ENCODE measurements around the gene PRPF19.

Gene PRPF19

DNA sequence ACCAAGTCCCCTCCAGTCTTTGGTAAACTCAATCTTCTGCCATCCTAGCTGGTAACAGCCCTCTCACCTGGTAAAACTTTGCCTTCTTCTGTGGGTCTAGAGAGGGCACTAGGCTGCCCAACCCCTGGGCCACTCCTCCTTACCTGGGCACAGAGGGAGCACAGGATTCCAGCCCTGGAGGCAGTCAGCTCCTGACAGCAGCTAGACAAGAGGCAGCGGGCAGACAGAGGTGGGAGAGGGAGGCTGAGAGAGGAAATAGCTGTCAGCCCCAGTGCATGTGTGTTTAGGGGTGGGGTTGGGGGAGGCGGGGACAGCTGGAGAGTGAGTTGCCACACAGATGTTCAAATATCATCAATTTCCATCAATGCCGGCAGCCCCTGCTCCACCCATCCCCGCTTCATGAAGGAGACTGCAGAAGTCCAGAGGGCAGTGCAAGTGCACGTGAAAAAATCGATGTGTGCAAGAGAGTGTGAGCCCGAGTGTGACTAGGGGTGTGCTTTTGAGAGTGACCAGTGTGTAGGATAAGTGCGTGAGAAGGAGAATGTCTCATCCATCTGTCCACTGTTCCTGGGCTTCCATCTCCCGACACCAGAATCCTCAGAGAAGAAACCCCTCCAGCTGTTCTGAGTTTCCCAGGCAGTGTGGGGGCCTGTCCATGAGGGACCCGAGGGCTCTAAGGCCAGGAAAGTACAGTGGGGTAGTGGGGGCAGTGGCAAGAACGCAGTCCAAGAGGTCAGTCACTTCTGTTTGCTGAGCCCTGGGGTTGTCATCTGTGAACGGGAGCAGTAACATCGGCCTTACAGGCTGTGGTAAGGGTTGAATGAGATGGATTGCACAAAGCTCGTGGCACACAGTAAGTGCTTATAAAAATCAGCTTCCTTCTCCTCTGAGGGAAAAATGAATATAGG, 50.4 kb downstream of the PRPF19 start, which contains the start of gene PTGDR2:
PTGDR2 (minus strand) TSS at position 225 of the 908 bp plus-strand sequence. CDS start 2,228 bp downstream, outside the sequence.
- H3K9me3 ChIP-seq (ENCODE audit: control extremely low read depth in 1 of 5, control insufficient read depth in 4 of 5, insufficient read depth in 2 of 5, low read depth in 1 of 5, low read length in 4 of 5), result no peaks in the 10 kb centered on the region
- CTCF ChIA-PET, result interaction anchor here (0.6 to 1.7 kb wide), 11 partner anchors 9 to 81 kb away, joined by 3 to 11 read pairs (median 4); no protein-coding TSS in a partner anchor
- H3K27ac ChIP-seq (ENCODE audit: insufficient read depth in 1 of 2, low read depth in 1 of 2, low read length in 2 of 2, poor library complexity in 1 of 2, severe bottlenecking in 2 of 2), result peak within 1 kb of the TSS in 1 of 2 experiments; percentile 43
- WGBS (ENCODE audit: insufficient coverage), result 34% methylated on average over 11 of the region's 14 CpGs
- DNase-seq, result peak in 2 of 3 donors; percentile 50 to 57
- peaks cover 0 to 22% (median 14%) of the 10 kb centered on the region in 4 experiments for H3K36me3 ChIP-seq (ENCODE audit: control insufficient read depth in 4 of 4, insufficient read depth in 4 of 4, low read length in 3 of 4)
- POLR2A ChIA-PET, result interaction anchor here (0.6 kb wide), 1 partner anchor 43 kb away, joined by 3 read pairs; no protein-coding TSS in a partner anchor
- H3K27me3 ChIP-seq (replicated peaks in 2 of 5; ENCODE audit: control insufficient read depth in 4 of 5, insufficient read depth in 5 of 5, low read length in 4 of 5), result no peaks in the 10 kb centered on the region
- H3K4me1 ChIP-seq (ENCODE audit: control extremely low read depth in 1 of 4, control insufficient read depth in 4 of 4, insufficient read depth in 4 of 4, low read length in 3 of 4), result peaks cover 8 to 56% (median 51%) of the 10 kb centered on the region in 4 experiments
- peak within 1 kb of the TSS in 5 of 7 experiments; percentile 17 to 44 (median 38) for H3K4me3 ChIP-seq (ENCODE audit: control insufficient read depth in 1 of 7, extremely low read depth in 1 of 7, insufficient read depth in 4 of 7, low read depth in 2 of 7, low read length in 6 of 7)

DNA sequence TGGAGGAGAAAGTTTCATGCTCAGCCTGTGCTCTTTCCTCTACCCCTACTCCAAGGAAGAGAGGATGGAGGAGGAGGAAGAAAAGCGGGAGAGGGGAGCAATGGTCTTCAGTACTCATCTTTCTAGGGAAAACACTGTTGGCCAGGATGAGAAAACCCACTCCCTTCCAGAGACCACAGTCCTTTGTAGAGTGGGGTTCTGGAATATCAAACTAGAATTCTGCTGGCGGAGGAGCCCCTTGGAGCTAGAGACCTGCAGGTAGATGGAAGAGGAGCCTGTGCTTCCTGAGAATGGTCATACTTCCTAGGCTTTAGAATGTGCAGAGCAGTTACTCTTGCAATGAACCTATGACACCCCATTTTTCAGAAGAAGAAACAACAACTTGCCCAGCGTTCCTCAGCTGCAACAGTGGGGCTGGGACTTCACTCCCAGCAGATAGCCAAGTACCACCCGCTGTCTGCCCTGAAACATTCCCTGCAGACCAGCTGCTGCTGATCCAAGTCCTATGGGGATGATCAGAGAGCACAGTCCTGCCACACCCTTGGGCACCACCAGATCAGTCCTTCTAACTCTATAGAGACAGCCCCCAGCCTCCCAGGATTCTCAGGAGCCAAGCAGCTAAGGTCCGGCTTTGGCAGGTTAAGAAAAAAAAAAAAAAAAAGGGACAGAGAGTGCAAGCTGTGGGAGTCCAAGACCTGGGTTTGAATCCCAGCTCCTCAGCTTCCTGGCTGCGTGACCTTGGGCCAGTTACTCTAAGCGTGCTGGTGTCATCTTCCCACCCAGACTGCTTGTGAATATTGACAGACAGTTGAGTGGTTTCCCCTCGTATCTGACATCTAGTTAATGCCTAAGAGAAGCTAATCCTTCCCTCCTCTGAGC, 51.3 kb downstream of the PRPF19 start:
- peak overlapping the region in 5 of 7 experiments; percentile 17 to 44 (median 38) for H3K4me3 ChIP-seq (ENCODE audit: control insufficient read depth in 1 of 7, extremely low read depth in 1 of 7, insufficient read depth in 4 of 7, low read depth in 2 of 7, low read length in 6 of 7)
- H3K27ac ChIP-seq (ENCODE audit: insufficient read depth in 1 of 2, low read depth in 1 of 2, low read length in 2 of 2, poor library complexity in 1 of 2, severe bottlenecking in 2 of 2), result peak overlapping the region in 1 of 2 experiments; percentile 43
- H3K4me1 ChIP-seq (ENCODE audit: control extremely low read depth in 1 of 4, control insufficient read depth in 4 of 4, insufficient read depth in 4 of 4, low read length in 3 of 4), result peaks cover 6 to 53% (median 49%) of the 10 kb centered on the region in 4 experiments
- CTCF ChIA-PET, result interaction anchor here (0.6 to 1.7 kb wide), 12 partner anchors 9 to 66 kb away, joined by 3 to 11 read pairs (median 4); no protein-coding TSS in a partner anchor
- H3K36me3 ChIP-seq (ENCODE audit: control insufficient read depth in 4 of 4, insufficient read depth in 4 of 4, low read length in 3 of 4), result peaks cover 0 to 31% (median 21%) of the 10 kb centered on the region in 4 experiments
- DNase-seq, result no peak
- POLR2A ChIA-PET, result interaction anchor here (0.6 kb wide), 1 partner anchor 44 kb away, joined by 3 read pairs; no protein-coding TSS in a partner anchor
- no peaks in the 10 kb centered on the region for H3K9me3 ChIP-seq (ENCODE audit: control extremely low read depth in 1 of 5, control insufficient read depth in 4 of 5, insufficient read depth in 2 of 5, low read depth in 1 of 5, low read length in 4 of 5)
- no peaks in the 10 kb centered on the region for H3K27me3 ChIP-seq (replicated peaks in 2 of 5; ENCODE audit: control insufficient read depth in 4 of 5, insufficient read depth in 5 of 5, low read length in 4 of 5)
- WGBS (ENCODE audit: insufficient coverage), result 65% methylated on average over 6 of the region's 8 CpGs

DNA sequence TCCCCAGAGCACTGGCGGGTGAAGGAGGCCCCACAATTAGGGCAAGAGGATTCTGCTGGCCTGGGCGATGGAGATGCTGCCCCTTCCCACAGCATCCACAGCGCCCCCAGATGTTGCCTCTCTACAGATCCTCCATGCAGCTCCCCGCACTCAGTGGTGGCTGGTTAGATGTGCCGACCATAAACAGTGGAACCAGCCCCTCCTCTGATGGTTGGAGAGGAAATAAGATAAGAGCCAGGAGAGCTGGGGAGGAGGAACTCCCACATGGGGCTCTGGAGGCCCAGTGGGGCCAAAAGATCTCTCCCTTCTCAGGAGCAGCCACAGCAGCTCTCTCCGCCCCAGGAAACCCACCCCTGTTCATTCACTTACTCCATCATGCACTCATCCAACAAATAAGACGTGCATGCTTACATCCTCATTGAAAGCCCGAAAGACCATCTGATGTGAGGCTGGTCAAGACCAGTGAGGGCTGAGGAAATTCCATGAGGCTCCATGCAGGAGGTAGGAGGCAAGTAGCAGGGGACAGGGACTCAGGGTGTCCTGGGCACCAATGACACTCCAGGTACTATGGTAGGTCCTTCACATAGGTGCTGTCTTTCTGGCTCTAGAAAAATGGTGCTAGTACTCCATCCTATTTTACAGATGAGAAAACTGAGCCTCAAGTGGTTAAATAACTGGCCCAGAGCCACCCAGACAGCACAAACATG, 52.1 kb downstream of the PRPF19 start:
- H3K27ac ChIP-seq (ENCODE audit: insufficient read depth in 1 of 2, low read depth in 1 of 2, low read length in 2 of 2, poor library complexity in 1 of 2, severe bottlenecking in 2 of 2), result peak overlapping the region in 1 of 2 experiments; percentile 46
- 4% methylated on average over 3 of the region's 8 CpGs for WGBS (ENCODE audit: insufficient coverage)
- ChIA-PET CTCF (interaction anchor here (0.6 to 1.7 kb wide), 8 partner anchors 11 to 67 kb away, joined by 3 to 4 read pairs (median 3); no protein-coding TSS in a partner anchor), POLR2A (interaction anchor here (1.2 kb wide), 1 partner anchor 16 kb away, joined by 3 read pairs; no protein-coding TSS in a partner anchor)
- H3K9me3 ChIP-seq (ENCODE audit: control extremely low read depth in 1 of 5, control insufficient read depth in 4 of 5, insufficient read depth in 2 of 5, low read depth in 1 of 5, low read length in 4 of 5), result no peaks in the 10 kb centered on the region
- H3K27me3 ChIP-seq (replicated peaks in 2 of 5; ENCODE audit: control insufficient read depth in 4 of 5, insufficient read depth in 5 of 5, low read length in 4 of 5), result no peaks in the 10 kb centered on the region
- DNase-seq, result peak in 2 of 3 donors; percentile 58 to 66
- peaks cover 5 to 49% (median 46%) of the 10 kb centered on the region in 4 experiments for H3K4me1 ChIP-seq (ENCODE audit: control extremely low read depth in 1 of 4, control insufficient read depth in 4 of 4, insufficient read depth in 4 of 4, low read length in 3 of 4)
- H3K4me3 ChIP-seq (ENCODE audit: control insufficient read depth in 1 of 7, extremely low read depth in 1 of 7, insufficient read depth in 4 of 7, low read depth in 2 of 7, low read length in 6 of 7), result peak overlapping the region in 5 of 7 experiments; percentile 1 to 66 (median 41)
- peaks cover 4 to 39% (median 26%) of the 10 kb centered on the region in 4 experiments for H3K36me3 ChIP-seq (ENCODE audit: control insufficient read depth in 4 of 4, insufficient read depth in 4 of 4, low read length in 3 of 4)

DNA sequence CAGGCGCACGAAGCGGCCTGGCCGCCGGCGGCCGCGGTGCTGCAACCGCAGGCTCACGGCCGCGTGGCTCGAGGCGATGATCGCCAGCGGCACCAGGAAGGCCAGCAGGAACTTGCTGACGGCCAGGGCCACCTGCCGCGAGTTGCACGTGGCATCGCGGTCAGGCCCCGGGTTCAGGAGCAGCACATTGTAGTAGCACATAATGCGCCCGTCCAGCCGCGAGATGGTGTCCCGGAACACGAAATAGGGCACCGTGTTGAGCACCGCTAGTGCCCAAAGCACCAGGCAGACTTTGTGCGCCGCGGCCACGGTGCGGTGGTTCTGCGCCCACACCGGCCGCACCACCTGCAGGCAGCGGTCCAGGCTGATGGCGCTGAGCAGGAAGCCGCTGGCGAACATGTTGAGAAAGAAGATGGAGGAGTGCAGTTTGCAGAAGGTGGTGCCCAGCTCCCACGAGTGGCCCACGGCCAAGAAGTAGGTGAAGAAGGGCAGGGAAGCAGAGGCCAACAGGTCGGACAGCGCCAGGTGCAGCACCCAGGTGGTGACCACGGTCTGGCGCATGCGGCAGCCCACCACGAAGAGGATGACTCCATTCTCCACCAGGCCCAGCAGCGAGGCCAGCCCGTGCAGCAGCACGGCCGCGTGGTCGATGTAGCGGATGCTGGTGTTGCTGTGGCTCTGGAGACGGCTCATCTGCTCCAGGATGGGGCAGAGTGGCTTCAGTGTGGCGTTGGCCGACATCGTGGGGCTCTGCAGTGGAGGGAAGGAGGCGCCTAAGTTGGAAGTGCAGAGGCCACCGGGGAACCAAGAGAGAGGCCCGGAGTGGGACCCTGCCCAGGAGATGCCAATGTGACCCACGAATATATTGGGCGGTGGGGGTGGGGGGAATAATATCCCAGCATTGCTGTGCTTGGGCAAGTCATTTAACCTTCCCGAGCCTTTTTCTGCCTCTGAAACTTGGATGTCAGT, 53.1 kb downstream of the PRPF19 start:
- DNase-seq, result no peak
- POLR2A ChIA-PET, result interaction anchor here (1.2 kb wide), 1 partner anchor 17 kb away, joined by 3 read pairs; no protein-coding TSS in a partner anchor
- Histone ChIP-seq H3K27ac (ENCODE audit: insufficient read depth in 1 of 2, low read depth in 1 of 2, low read length in 2 of 2, poor library complexity in 1 of 2, severe bottlenecking in 2 of 2) (peak overlapping the region in 1 of 2 experiments; percentile 46), H3K4me3 (ENCODE audit: control insufficient read depth in 1 of 7, extremely low read depth in 1 of 7, insufficient read depth in 4 of 7, low read depth in 2 of 7, low read length in 6 of 7) (peak overlapping the region in 1 of 7 experiments; percentile 41), H3K27me3 (replicated peaks in 2 of 5; ENCODE audit: control insufficient read depth in 4 of 5, insufficient read depth in 5 of 5, low read length in 4 of 5) (no peaks in the 10 kb centered on the region), H3K4me1 (ENCODE audit: control extremely low read depth in 1 of 4, control insufficient read depth in 4 of 4, insufficient read depth in 4 of 4, low read length in 3 of 4) (peaks cover 5 to 48% (median 46%) of the 10 kb centered on the region in 4 experiments), H3K9me3 (ENCODE audit: control extremely low read depth in 1 of 5, control insufficient read depth in 4 of 5, insufficient read depth in 2 of 5, low read depth in 1 of 5, low read length in 4 of 5) (no peaks in the 10 kb centered on the region), H3K36me3 (ENCODE audit: control insufficient read depth in 4 of 4, insufficient read depth in 4 of 4, low read length in 3 of 4) (peaks cover 4 to 49% (median 32%) of the 10 kb centered on the region in 4 experiments)
- 92% methylated on average over 56 of the region's 68 CpGs for WGBS (ENCODE audit: insufficient coverage)
- CTCF ChIA-PET, result interaction anchor here (0.7 to 1.4 kb wide), 4 partner anchors 21 to 52 kb away, joined by 3 read pairs; no protein-coding TSS in a partner anchor

DNA sequence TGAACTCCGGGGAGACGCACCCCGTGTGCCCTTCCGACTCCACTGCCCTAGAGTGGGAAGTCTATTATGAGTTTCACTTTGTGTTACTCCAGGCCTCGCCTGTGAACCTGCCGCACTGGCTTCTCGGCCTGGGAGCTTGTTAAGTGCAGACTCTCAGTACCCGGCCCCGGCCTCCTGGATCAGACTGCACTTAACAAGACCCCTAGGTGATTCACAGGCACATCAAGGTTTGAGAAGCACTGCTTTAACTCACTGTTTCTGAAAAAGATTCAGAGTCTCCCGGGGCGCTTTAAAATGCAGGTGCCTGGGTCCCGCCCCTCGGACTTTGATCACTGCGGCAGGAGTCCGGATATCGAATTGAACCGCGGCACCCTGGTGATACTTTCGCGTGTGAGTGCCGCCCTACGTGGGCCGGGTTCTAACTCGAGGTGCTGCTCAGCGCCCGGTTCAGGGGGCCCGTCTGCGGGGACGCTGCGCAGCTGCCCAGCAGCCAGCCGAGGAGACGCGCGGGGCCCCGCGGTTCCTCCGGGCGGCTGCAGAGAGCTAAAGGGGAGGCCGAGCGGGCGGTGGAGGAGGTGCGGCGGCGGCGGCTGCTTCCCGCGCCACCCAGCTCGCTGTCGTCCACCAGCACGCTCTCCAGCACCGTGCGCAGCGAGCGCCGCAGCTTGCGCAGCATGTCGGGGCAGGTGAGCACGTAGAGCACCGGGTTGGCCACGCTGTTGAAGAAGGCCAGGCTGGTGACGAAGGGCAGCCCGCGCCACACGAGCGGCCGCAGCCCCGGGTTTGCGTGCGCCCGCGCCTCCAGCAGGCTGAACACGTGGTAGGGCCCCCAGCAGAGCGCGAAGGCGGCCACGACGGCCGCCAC, 54.0 kb downstream of the PRPF19 start:
- ChIA-PET POLR2A (no interaction called here), CTCF (interaction anchor here (2.5 kb wide), 1 partner anchor 19 kb away, joined by 12 read pairs; no protein-coding TSS in a partner anchor)
- peak overlapping the region in 1 of 2 experiments; percentile 14 for H3K27ac ChIP-seq (ENCODE audit: insufficient read depth in 1 of 2, low read depth in 1 of 2, low read length in 2 of 2, poor library complexity in 1 of 2, severe bottlenecking in 2 of 2)
- WGBS (ENCODE audit: insufficient coverage), result 96% methylated on average over 73 of the region's 78 CpGs
- peaks cover 4 to 59% (median 38%) of the 10 kb centered on the region in 4 experiments for H3K36me3 ChIP-seq (ENCODE audit: control insufficient read depth in 4 of 4, insufficient read depth in 4 of 4, low read length in 3 of 4)
- no peaks in the 10 kb centered on the region for H3K9me3 ChIP-seq (ENCODE audit: control extremely low read depth in 1 of 5, control insufficient read depth in 4 of 5, insufficient read depth in 2 of 5, low read depth in 1 of 5, low read length in 4 of 5)
- peaks cover 5 to 49% (median 43%) of the 10 kb centered on the region in 4 experiments for H3K4me1 ChIP-seq (ENCODE audit: control extremely low read depth in 1 of 4, control insufficient read depth in 4 of 4, insufficient read depth in 4 of 4, low read length in 3 of 4)
- no peak overlapping the region for H3K4me3 ChIP-seq (ENCODE audit: control insufficient read depth in 1 of 7, extremely low read depth in 1 of 7, insufficient read depth in 4 of 7, low read depth in 2 of 7, low read length in 6 of 7)
- no peak for DNase-seq
- no peaks in the 10 kb centered on the region for H3K27me3 ChIP-seq (replicated peaks in 2 of 5; ENCODE audit: control insufficient read depth in 4 of 5, insufficient read depth in 5 of 5, low read length in 4 of 5)

Data from common myeloid progenitor, CD34-positive (primary cell).